ENCODE data around the gene MOB2.

MOB2 gene

GRCh38 chr11:1450344-1450875 lies 36.2 kb downstream of the MOB2 start:
- ATAC-seq (replicated peaks; ENCODE audit: extremely low read depth, poor library complexity, severe bottlenecking): no peak
- H3K4me1 Mint-ChIP-seq: no peaks in the 10 kb centered on the region
- H3K9me3 Mint-ChIP-seq: no peaks in the 10 kb centered on the region
- no peaks in the 10 kb centered on the region for H3K27me3 Mint-ChIP-seq
- no peak for DNase-seq (ENCODE audit: low spot score in 2 of 2)
- H3K4me3 Mint-ChIP-seq: no peak overlapping the region
- no peak overlapping the region for H3K27ac Mint-ChIP-seq (ENCODE audit: low read depth)
- H3K36me3 Mint-ChIP-seq (ENCODE audit: insufficient read depth): peaks cover 8% of the 10 kb centered on the region

GRCh38 chr11:1449490-1450243 lies 36.9 kb downstream of the MOB2 start:
- Mint-ChIP-seq H3K4me3 (no peak overlapping the region), H3K27ac (ENCODE audit: low read depth) (no peak overlapping the region), H3K9me3 (no peaks in the 10 kb centered on the region), H3K36me3 (ENCODE audit: insufficient read depth) (peaks cover 10% of the 10 kb centered on the region), H3K4me1 (no peaks in the 10 kb centered on the region), H3K27me3 (no peaks in the 10 kb centered on the region)
- ATAC-seq (replicated peaks; ENCODE audit: extremely low read depth, poor library complexity, severe bottlenecking) (no peak), DNase-seq (ENCODE audit: low spot score in 2 of 2) (no peak)

GRCh38 chr11:1448882-1449281 lies 37.7 kb downstream of the MOB2 start:
- Mint-ChIP-seq H3K36me3 (ENCODE audit: insufficient read depth) (peaks cover 10% of the 10 kb centered on the region), H3K9me3 (no peaks in the 10 kb centered on the region), H3K27ac (ENCODE audit: low read depth) (no peak overlapping the region), H3K27me3 (no peaks in the 10 kb centered on the region), H3K4me1 (no peaks in the 10 kb centered on the region), H3K4me3 (no peak overlapping the region)
- no peak for ATAC-seq (replicated peaks; ENCODE audit: extremely low read depth, poor library complexity, severe bottlenecking)
- no peak for DNase-seq (ENCODE audit: low spot score in 2 of 2)

- Mint-ChIP-seq H3K27me3 (no peaks in the 10 kb centered on the region), H3K4me1 (no peaks in the 10 kb centered on the region), H3K27ac (ENCODE audit: low read depth) (no peak overlapping the region), H3K4me3 (no peak overlapping the region), H3K36me3 (ENCODE audit: insufficient read depth) (peaks cover 10% of the 10 kb centered on the region), H3K9me3 (no peaks in the 10 kb centered on the region)
- no peak for ATAC-seq (replicated peaks; ENCODE audit: extremely low read depth, poor library complexity, severe bottlenecking)
- DNase-seq (ENCODE audit: low spot score in 2 of 2): no peak
These were observed 38.4 kb downstream of the MOB2 start for GRCh38 chr11:1447845-1448825.

- no peak overlapping the region for H3K4me3 Mint-ChIP-seq
- H3K27ac Mint-ChIP-seq (ENCODE audit: low read depth): no peak overlapping the region
- peaks cover 13% of the 10 kb centered on the region for H3K36me3 Mint-ChIP-seq (ENCODE audit: insufficient read depth)
- DNase-seq (ENCODE audit: low spot score in 2 of 2) (no peak), ATAC-seq (replicated peaks; ENCODE audit: extremely low read depth, poor library complexity, severe bottlenecking) (no peak)
- H3K9me3 Mint-ChIP-seq: no peaks in the 10 kb centered on the region
- no peaks in the 10 kb centered on the region for H3K4me1 Mint-ChIP-seq
- no peaks in the 10 kb centered on the region for H3K27me3 Mint-ChIP-seq
These were observed 40.0 kb downstream of the MOB2 start for GRCh38 chr11:1446623-1447022.

- H3K4me1 Mint-ChIP-seq: no peaks in the 10 kb centered on the region
- H3K9me3 Mint-ChIP-seq: no peaks in the 10 kb centered on the region
- ATAC-seq (replicated peaks; ENCODE audit: extremely low read depth, poor library complexity, severe bottlenecking) (no peak), DNase-seq (ENCODE audit: low spot score in 2 of 2) (no peak)
- no peak overlapping the region for H3K4me3 Mint-ChIP-seq
- H3K27ac Mint-ChIP-seq (ENCODE audit: low read depth): no peak overlapping the region
- H3K27me3 Mint-ChIP-seq: no peaks in the 10 kb centered on the region
- H3K36me3 Mint-ChIP-seq (ENCODE audit: insufficient read depth): peaks cover 12% of the 10 kb centered on the region
These were observed 40.7 kb downstream of the MOB2 start for GRCh38 chr11:1445741-1446445.

- no peak overlapping the region for H3K4me3 Mint-ChIP-seq
- no peaks in the 10 kb centered on the region for H3K4me1 Mint-ChIP-seq
- DNase-seq (ENCODE audit: low spot score in 2 of 2) (no peak), ATAC-seq (replicated peaks; ENCODE audit: extremely low read depth, poor library complexity, severe bottlenecking) (no peak)
- peaks cover 12% of the 10 kb centered on the region for H3K36me3 Mint-ChIP-seq (ENCODE audit: insufficient read depth)
- no peaks in the 10 kb centered on the region for H3K9me3 Mint-ChIP-seq
- no peak overlapping the region for H3K27ac Mint-ChIP-seq (ENCODE audit: low read depth)
- no peaks in the 10 kb centered on the region for H3K27me3 Mint-ChIP-seq
These were observed 41.7 kb downstream of the MOB2 start for GRCh38 chr11:1444823-1445422.

GRCh38 chr11:1444321-1444720 lies 42.3 kb downstream of the MOB2 start:
- H3K27ac Mint-ChIP-seq (ENCODE audit: low read depth): no peak overlapping the region
- no peaks in the 10 kb centered on the region for H3K9me3 Mint-ChIP-seq
- DNase-seq (ENCODE audit: low spot score in 2 of 2): no peak
- peaks cover 12% of the 10 kb centered on the region for H3K36me3 Mint-ChIP-seq (ENCODE audit: insufficient read depth)
- no peaks in the 10 kb centered on the region for H3K4me1 Mint-ChIP-seq
- H3K4me3 Mint-ChIP-seq: no peak overlapping the region
- H3K27me3 Mint-ChIP-seq: no peaks in the 10 kb centered on the region
- ATAC-seq (replicated peaks; ENCODE audit: extremely low read depth, poor library complexity, severe bottlenecking): no peak

- Mint-ChIP-seq H3K4me3 (no peak overlapping the region), H3K9me3 (no peaks in the 10 kb centered on the region), H3K27ac (ENCODE audit: low read depth) (no peak overlapping the region), H3K27me3 (no peaks in the 10 kb centered on the region), H3K36me3 (ENCODE audit: insufficient read depth) (peaks cover 10% of the 10 kb centered on the region), H3K4me1 (no peaks in the 10 kb centered on the region)
- ATAC-seq (replicated peaks; ENCODE audit: extremely low read depth, poor library complexity, severe bottlenecking) (no peak), DNase-seq (ENCODE audit: low spot score in 2 of 2) (no peak)
These were observed 42.8 kb downstream of the MOB2 start for GRCh38 chr11:1443737-1444136.

GRCh38 chr11:1442807-1443366 lies 43.7 kb downstream of the MOB2 start:
- Mint-ChIP-seq H3K4me3 (no peak overlapping the region), H3K27me3 (no peaks in the 10 kb centered on the region), H3K9me3 (no peaks in the 10 kb centered on the region), H3K4me1 (no peaks in the 10 kb centered on the region), H3K36me3 (ENCODE audit: insufficient read depth) (peaks cover 8% of the 10 kb centered on the region), H3K27ac (ENCODE audit: low read depth) (no peak overlapping the region)
- no peak for DNase-seq (ENCODE audit: low spot score in 2 of 2)
- no peak for ATAC-seq (replicated peaks; ENCODE audit: extremely low read depth, poor library complexity, severe bottlenecking)

- ATAC-seq (replicated peaks; ENCODE audit: extremely low read depth, poor library complexity, severe bottlenecking): no peak
- Mint-ChIP-seq H3K4me1 (no peaks in the 10 kb centered on the region), H3K9me3 (no peaks in the 10 kb centered on the region), H3K27ac (ENCODE audit: low read depth) (no peak overlapping the region), H3K36me3 (ENCODE audit: insufficient read depth) (peaks cover 8% of the 10 kb centered on the region), H3K27me3 (no peaks in the 10 kb centered on the region), H3K4me3 (no peak overlapping the region)
- DNase-seq (ENCODE audit: low spot score in 2 of 2): no peak
These were observed 44.4 kb downstream of the MOB2 start for GRCh38 chr11:1442163-1442562.

GRCh38 chr11:1440496-1440895 lies 46.1 kb downstream of the MOB2 start:
- H3K36me3 Mint-ChIP-seq (ENCODE audit: insufficient read depth): peaks cover 6% of the 10 kb centered on the region
- no peaks in the 10 kb centered on the region for H3K4me1 Mint-ChIP-seq
- H3K27me3 Mint-ChIP-seq: no peaks in the 10 kb centered on the region
- ATAC-seq (replicated peaks; ENCODE audit: extremely low read depth, poor library complexity, severe bottlenecking) (no peak), DNase-seq (ENCODE audit: low spot score in 2 of 2) (no peak)
- no peaks in the 10 kb centered on the region for H3K9me3 Mint-ChIP-seq
- H3K4me3 Mint-ChIP-seq: no peak overlapping the region
- no peak overlapping the region for H3K27ac Mint-ChIP-seq (ENCODE audit: low read depth)

Data from central memory CD8-positive, alpha-beta T cell (primary cell).